Heart left ventricle (tissue), 13 donors: ENCODE results near the gene PHKA2.

ENCODE experiments used
- CTCF ChIP-seq, 12 donors: fragments of 200-600 bp; sonication (generic) in 4 of 12; IDR thresholded peaks; one replicate each; pipeline versions ENCODE4 v1.5.0 to v1.8.0; 2018 to 2022; ENCODE audit warnings: antibody characterized with exemption in 12 of 12, mild to moderate bottlenecking in 5 of 12
- POLR2A ChIP-seq, 2 donors: fragments of 450-650 bp; IDR thresholded peaks; one replicate each; pipeline ENCODE4 v1.6.1; 2017; ENCODE audit warnings: antibody characterized with exemption in 2 of 2, mild to moderate bottlenecking in 2 of 2, moderate library complexity in 2 of 2
- donor health status: ischemic (EF 13 %, LVEDD 7.1; RV severe dilation, severe dysfunction).
- donor health status: DM: no; HTN: yes; CAD: no.
- donor health status: DM: no; HTN: no; CAD: no.
- donor health status: ischemic (EF 25% LVEDD 6.9; RV normal size, moderate dysfunction).
- donor health status: ischemic (EF 25% LVEDD 5.7; RV mildly dilated, moderate dysfunction).
- donor health status: ischemic (EF 35%, LVEDD 5.7; RV mildly dilated, moderate dysfunction).
- donor health status: nonischemic (EF 11% LVEDD 7.7; RV severe dilation, severe dysfunction).
- donor health status: DM: yes; HTN: yes; CAD: no.
- donor health status: PGD.
- donor health status: ischemic (EF 29% LVEDD 5.4; RV normal size, mild dysfunction).
- donor health status: nonischemic (EF 23%, LVEDD 6.1; RV moderate dilation, normal function).

DNA sequence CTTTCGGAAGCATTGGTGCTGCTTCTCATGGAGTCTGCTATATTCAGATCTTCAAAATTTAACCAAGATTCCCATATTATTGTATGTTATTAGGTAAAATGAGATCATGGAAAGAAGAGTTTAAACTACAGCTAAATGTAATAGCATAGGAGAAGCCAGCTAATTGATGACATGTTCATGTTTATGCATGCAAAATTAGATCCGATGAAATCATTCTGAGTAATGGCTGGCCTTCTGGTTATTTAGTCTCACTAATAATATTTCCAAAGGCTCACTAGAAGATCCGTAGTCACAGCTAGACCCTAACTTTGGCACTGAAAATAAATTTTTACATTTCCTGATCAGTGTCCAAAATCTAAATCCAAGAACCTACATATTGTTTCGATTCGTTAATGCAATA is 19.8 kb upstream of the PHKA2 start:
- TF ChIP-seq CTCF (IDR thresholded peaks at IDR 0.05) (no peak), POLR2A (IDR thresholded peaks at IDR 0.05) (no peak)
